Body of pancreas (tissue), 4 donors: Measurements from ENCODE around the gene KIT. TPM values are rescaled to one million over a fixed set of nuclear protein-coding genes. Genes with fewer than 3 reads are reported as not detected.

ENCODE experiments used
- ATAC-seq: fragments of 150-250 bp; one replicate; pipeline ENCODE4 v1.9.1; 2016
- DNase-seq, 4 donors: peaks; one replicate each; pipeline ENCODE4 v3.0.0-alpha.2; 2019
- H3K27ac ChIP-seq, 4 donors: fragments of 200-600 bp; sonication (generic); 1 replicate in 3 of 4; 2 replicates in 1 of 4; pipeline versions ENCODE4 v1.5.1 to v1.6.1; 2016 to 2019; ENCODE audit warnings: mild to moderate bottlenecking in 1 of 4, mixed read lengths in 1 of 4, moderate library complexity in 1 of 4
- H3K27me3 ChIP-seq, 2 donors: fragments of 200-600 bp; sonication (generic); one replicate each; pipeline ENCODE4 v1.6.0; 2016; ENCODE audit warnings: mild to moderate bottlenecking in 1 of 2
- H3K36me3 ChIP-seq, 2 donors: fragments of 200-600 bp; sonication (generic); replicated peaks in 1 of 2; 2 replicates each; pipeline ENCODE4 v1.5.1; 2016; ENCODE audit warnings: low read depth in 2 of 2; ENCODE audit not compliant: insufficient read depth in 1 of 2
- H3K4me1 ChIP-seq: fragments of 200-600 bp; sonication (generic); one replicate; pipeline ENCODE4 v1.6.0; 2016
- H3K4me3 ChIP-seq, 2 donors: fragments of 200-600 bp; sonication (generic); 1 replicate in 1 of 2; 2 replicates in 1 of 2; pipeline ENCODE4 v1.5.1; 2016 to 2019
- H3K9me3 ChIP-seq, 3 donors: fragments of 200-600 bp; sonication (generic); 1 replicate in 2 of 3; 2 replicates in 1 of 3; pipeline ENCODE4 v1.5.1; 2016
- POLR2A ChIP-seq, 3 donors: fragments of 450-650 bp; IDR thresholded peaks; one replicate each; pipeline ENCODE4 v1.6.1; 2016; ENCODE audit warnings: antibody characterized with exemption in 3 of 3, mild to moderate bottlenecking in 2 of 3
- WGBS, 2 donors: methylation state at CpG; one replicate each; pipeline ENCODE4 v1.1.5; 2017; 5-methylcytosine and 5-hydroxymethylcytosine counted together
- intact Hi-C: fragments of 100-400 bp; cut with DNase I; formaldehyde crosslinking; loops from one replicate; pipeline ENCODE4 v1.15.1; 2023
- total RNA-seq, 2 donors: library from RNA; depleted of rRNA; stranded (reverse); fragments of >200 nt; gene quantifications; one replicate each; pipeline ENCODE4 v1.1.0, GENCODE V29; 2016
- TF ChIP-seq, protein P1 (sequence below), 7 experiments: fragments of 450-650 bp in 4 of 7; fragments of 200-600 bp in 3 of 7; sonication (generic) in 3 of 7; IDR thresholded peaks; one replicate each; pipeline ENCODE4 v1.5.1; 2016 to 2019; ENCODE audit warnings: antibody characterized with exemption in 7 of 7

KIT gene
- total RNA-seq, 2 donors from 2014 or later = 2.1 to 4.0 TPM

DNA sequence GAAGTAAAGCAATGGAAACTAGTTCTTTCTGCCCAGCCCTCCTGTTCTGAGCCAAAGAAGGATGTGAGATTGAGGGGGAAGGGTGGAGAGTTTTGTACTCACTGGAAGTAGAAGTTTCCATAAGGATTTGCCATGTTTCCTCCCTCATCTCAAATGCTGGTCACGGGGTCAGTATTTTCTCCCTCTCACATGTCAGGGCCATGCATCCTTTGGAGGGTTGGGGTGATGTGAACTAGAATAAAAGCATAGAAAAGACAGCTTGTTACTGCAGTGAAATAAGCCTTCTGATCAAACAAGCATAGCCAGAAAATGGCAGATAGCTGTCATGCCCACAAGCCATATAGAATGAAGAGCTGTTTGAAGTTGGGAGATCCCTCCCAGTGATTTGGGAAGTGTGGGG, 79.7 kb downstream of the KIT start:
- no peaks in the 10 kb centered on the region for H3K36me3 ChIP-seq
- no peak for DNase-seq
- H3K27ac ChIP-seq = no peak overlapping the region
- TF ChIP-seq, protein P1, sequence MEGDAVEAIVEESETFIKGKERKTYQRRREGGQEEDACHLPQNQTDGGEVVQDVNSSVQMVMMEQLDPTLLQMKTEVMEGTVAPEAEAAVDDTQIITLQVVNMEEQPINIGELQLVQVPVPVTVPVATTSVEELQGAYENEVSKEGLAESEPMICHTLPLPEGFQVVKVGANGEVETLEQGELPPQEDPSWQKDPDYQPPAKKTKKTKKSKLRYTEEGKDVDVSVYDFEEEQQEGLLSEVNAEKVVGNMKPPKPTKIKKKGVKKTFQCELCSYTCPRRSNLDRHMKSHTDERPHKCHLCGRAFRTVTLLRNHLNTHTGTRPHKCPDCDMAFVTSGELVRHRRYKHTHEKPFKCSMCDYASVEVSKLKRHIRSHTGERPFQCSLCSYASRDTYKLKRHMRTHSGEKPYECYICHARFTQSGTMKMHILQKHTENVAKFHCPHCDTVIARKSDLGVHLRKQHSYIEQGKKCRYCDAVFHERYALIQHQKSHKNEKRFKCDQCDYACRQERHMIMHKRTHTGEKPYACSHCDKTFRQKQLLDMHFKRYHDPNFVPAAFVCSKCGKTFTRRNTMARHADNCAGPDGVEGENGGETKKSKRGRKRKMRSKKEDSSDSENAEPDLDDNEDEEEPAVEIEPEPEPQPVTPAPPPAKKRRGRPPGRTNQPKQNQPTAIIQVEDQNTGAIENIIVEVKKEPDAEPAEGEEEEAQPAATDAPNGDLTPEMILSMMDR (IDR thresholded peaks at IDR 0.05) = no peak
- TF ChIP-seq POLR2A (IDR thresholded peaks at IDR 0.05) = no peak
- no peaks in the 10 kb centered on the region for H3K9me3 ChIP-seq
- no peaks in the 10 kb centered on the region for H3K27me3 ChIP-seq
- no peak overlapping the region for H3K4me3 ChIP-seq
- no peak for ATAC-seq
- 52 to 76% methylated on average over 1 of the region's 1 CpG for WGBS, 2 donors
- intact Hi-C loops = no loop called here
- H3K4me1 ChIP-seq = no peaks in the 10 kb centered on the region

DNA sequence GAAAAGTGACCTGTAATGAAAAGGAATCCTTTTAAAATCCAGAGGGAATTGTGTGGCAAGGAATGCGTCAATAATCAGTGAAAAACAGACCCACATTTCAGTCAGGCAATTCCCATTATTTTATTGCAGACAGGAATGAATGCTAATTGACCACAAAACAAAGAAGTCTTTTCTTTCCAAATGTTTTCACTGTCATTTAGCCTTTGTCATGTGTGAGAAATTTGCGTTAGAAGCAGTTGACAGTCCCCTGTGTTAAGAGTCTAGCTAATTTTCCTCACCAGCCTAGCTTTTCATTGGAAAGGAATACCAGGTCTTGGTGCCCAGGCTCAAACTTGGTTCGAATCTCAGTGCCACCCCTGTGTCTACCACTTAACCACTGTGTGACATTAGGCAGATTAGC, 83.4 kb downstream of the KIT start:
- no peaks in the 10 kb centered on the region for H3K4me1 ChIP-seq
- H3K27ac ChIP-seq = no peak overlapping the region
- intact Hi-C loops = no loop called here
- ATAC-seq = no peak
- DNase-seq = no peak
- no peaks in the 10 kb centered on the region for H3K9me3 ChIP-seq
- H3K36me3 ChIP-seq = no peaks in the 10 kb centered on the region
- TF ChIP-seq, protein P1 (IDR thresholded peaks at IDR 0.05) = no peak
- TF ChIP-seq POLR2A (IDR thresholded peaks at IDR 0.05) = no peak
- no peak overlapping the region for H3K4me3 ChIP-seq
- WGBS, 2 donors = 23 to 25% methylated on average over 3 of the region's 3 CpGs
- H3K27me3 ChIP-seq = no peaks in the 10 kb centered on the region

DNA sequence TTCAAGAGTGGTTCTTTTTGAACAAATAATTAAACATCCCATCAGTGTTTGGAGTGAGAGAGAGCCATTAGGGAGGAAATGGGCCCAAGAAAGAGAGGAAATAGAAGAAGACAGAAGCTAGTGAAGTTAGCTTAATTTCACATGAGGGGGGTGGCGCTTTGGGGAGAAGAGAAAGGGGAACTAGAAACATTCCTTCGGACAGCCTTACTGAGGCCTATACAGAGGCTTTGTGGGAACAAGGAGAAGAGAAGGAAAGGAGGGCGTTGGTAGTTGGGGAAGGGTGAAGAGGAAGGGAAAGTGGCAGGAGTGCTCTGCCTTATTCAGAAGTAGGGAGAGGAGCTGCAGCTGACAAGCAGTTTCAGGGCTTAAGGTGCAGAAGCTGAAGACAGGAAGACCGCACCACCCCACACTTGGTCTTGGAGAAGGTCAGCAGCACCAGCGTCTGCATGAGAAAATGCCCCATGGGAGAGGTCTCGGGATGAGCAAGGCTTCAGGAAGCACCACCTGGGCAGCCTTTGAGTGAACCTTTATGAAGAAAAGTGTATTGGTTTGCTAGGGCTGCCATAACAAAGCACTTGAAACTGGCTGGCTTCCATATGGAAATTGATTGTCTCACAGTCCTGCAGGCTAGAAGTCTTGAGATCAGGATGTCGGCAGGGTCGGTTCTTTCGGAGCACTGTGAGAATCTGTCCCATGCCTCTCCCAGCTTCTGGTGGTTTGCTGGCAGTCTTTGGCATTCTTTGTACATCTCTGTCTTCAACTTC, 85.1 kb downstream of the KIT start:
- Histone ChIP-seq H3K4me1 (no peaks in the 10 kb centered on the region), H3K36me3 (no peaks in the 10 kb centered on the region), H3K27me3 (no peaks in the 10 kb centered on the region), H3K4me3 (no peak overlapping the region), H3K27ac (no peak overlapping the region), H3K9me3 (no peaks in the 10 kb centered on the region)
- intact Hi-C loops = no loop called here
- TF ChIP-seq, protein P1 (IDR thresholded peaks at IDR 0.05) = no peak
- no peak for TF ChIP-seq POLR2A (IDR thresholded peaks at IDR 0.05)
- 65 to 72% methylated on average over 9 of the region's 9 CpGs for WGBS, 2 donors
- DNase-seq (no peak), ATAC-seq (no peak)

DNA sequence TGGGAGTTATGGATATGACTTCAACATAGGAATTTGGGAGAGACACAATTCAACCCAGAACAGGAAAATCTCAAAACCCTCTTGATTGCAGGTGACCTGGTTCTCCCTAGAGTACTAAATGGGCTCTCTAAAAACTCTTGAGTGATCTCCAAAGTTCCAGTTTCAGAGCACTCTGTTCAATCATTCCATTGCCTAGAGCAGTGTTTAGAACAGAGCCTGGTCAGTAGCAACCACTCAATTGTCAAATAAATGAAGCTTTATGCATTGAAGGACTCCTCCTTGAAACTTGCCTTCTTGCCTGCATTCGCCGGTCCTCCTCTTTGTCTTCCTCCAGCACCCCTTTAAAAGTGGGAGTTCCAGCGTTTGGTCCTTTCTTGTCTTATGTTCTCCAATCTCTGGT, 85.8 kb downstream of the KIT start:
- ATAC-seq = no peak
- TF ChIP-seq, protein P1 (IDR thresholded peaks at IDR 0.05) = no peak
- TF ChIP-seq POLR2A (IDR thresholded peaks at IDR 0.05) = no peak
- Histone ChIP-seq H3K4me1 (no peaks in the 10 kb centered on the region), H3K36me3 (no peaks in the 10 kb centered on the region), H3K27me3 (no peaks in the 10 kb centered on the region), H3K27ac (no peak overlapping the region), H3K4me3 (no peak overlapping the region), H3K9me3 (no peaks in the 10 kb centered on the region)
- intact Hi-C loops = no loop called here
- 58 to 77% methylated on average over 3 of the region's 3 CpGs for WGBS, 2 donors
- DNase-seq = no peak

DNA sequence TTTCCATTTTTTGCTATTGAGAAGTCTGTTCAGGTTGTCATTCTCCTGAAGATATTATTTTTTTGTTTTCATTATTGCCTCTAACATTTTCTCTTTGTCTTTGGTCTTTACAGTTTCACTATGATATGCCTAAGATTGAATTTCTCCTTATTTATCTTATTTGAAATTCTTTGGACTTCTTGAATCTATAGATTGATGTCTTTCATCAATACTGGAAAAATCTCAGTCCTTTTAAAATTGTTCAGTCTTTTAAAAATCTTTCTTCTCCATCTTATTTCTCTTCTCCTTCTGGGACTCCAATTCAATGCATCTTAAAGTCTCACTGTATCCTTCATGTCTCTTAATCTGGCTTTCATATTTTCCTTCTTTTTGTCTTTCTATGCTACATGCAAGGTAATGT, 86.7 kb downstream of the KIT start:
- no peak for DNase-seq
- TF ChIP-seq, protein P1 (IDR thresholded peaks at IDR 0.05) = no peak
- no peak for TF ChIP-seq POLR2A (IDR thresholded peaks at IDR 0.05)

More for the DNA sequence above, 86.7 kb downstream of the KIT start:
- H3K27me3 ChIP-seq = no peaks in the 10 kb centered on the region
- intact Hi-C loops = no loop called here
- H3K36me3 ChIP-seq = no peaks in the 10 kb centered on the region
- no peaks in the 10 kb centered on the region for H3K9me3 ChIP-seq
- no peak overlapping the region for H3K4me3 ChIP-seq
- no peak overlapping the region for H3K27ac ChIP-seq
- no peaks in the 10 kb centered on the region for H3K4me1 ChIP-seq
- ATAC-seq = no peak
